Naive thymus-derived CD8-positive, alpha-beta T cell (primary cell): ENCODE results near the gene CELF5. TPM values are rescaled to one million over a fixed set of nuclear protein-coding genes. Genes with fewer than 3 reads are reported as not detected.

Source experiments
- ATAC-seq, 2 donors: fragments of 150-1000 bp; cut with Tn5 transposase in 1 of 2; sonication (Bioruptor Pico), chemical (Tn5 transposase) in 1 of 2; 1 replicate in 1 of 2; 2 replicates in 1 of 2; pipeline ENCODE4 v1.10.0; 2021; ENCODE audit warnings: mild to moderate bottlenecking in 2 of 2, moderate library complexity in 2 of 2
- POLR2A ChIA-PET: fragments of 350-600 bp; sonication (Branson Sonifier 250); formaldehyde crosslinking; loops from one replicate; lab custom pipeline; 2021; ENCODE audit warnings: antibody characterized with exemption; lab: Charles Lee
- DNase-seq, 10 donors: peaks; one replicate each; pipeline versions ENCODE4 v3.0.0 to v3.0.0-alpha.2; 2020 to 2022
- H3K27ac Mint-ChIP-seq, 10 donors: one replicate each; pipeline ENCODE4 v1.8.0; 2020 to 2022; ENCODE audit warnings: mild to moderate bottlenecking in 10 of 10, mixed read lengths in 10 of 10, moderate library complexity in 4 of 10, inconsistent platforms in 1 of 10
- H3K27me3 Mint-ChIP-seq, 5 donors: one replicate each; pipeline ENCODE4 v1.8.0; 2021 to 2022; ENCODE audit warnings: mixed read lengths in 5 of 5
- H3K36me3 Mint-ChIP-seq, 3 donors: one replicate each; pipeline ENCODE4 v1.8.0; 2020 to 2022; ENCODE audit warnings: mixed read lengths in 3 of 3, mild to moderate bottlenecking in 2 of 3, inconsistent platforms in 1 of 3
- H3K4me1 Mint-ChIP-seq, 4 donors: one replicate each; pipeline ENCODE4 v1.8.0; 2021 to 2022; ENCODE audit warnings: mixed read lengths in 4 of 4
- H3K4me3 Mint-ChIP-seq, 10 donors: one replicate each; pipeline ENCODE4 v1.8.0; 2020 to 2022; ENCODE audit warnings: mild to moderate bottlenecking in 10 of 10, mixed read lengths in 10 of 10, moderate library complexity in 6 of 10, inconsistent platforms in 1 of 10
- H3K9me3 Mint-ChIP-seq, 9 donors: one replicate each; pipeline ENCODE4 v1.8.0; 2020 to 2022; ENCODE audit warnings: mixed read lengths in 9 of 9, mild to moderate bottlenecking in 3 of 9, inconsistent platforms in 1 of 9, moderate library complexity in 1 of 9
- polyA plus RNA-seq, 3 donors: library from polyadenylated mRNA; unstranded; fragments of 300-500 nt; fragmentation: Illumina TruSeq; gene quantifications; one replicate each; pipeline ENCODE4 v1.2.3, GENCODE V29; 2021
- total RNA-seq, 8 experiments: library from RNA in 2 of 8; stranded (reverse) in 2 of 8; gene quantifications; one replicate each; pipeline ENCODE4 v1.2.3 and lab custom pipeline; 2021 to 2026

CELF5 gene
- total RNA-seq (under 1 TPM; 0.23 to 0.41 TPM), polyA plus RNA-seq (not detected), total RNA-seq (lab: John Stamatoyannopoulos, UW) (0 to 0.89 (median 0.17) reads per million in 6 experiments)

DNA sequence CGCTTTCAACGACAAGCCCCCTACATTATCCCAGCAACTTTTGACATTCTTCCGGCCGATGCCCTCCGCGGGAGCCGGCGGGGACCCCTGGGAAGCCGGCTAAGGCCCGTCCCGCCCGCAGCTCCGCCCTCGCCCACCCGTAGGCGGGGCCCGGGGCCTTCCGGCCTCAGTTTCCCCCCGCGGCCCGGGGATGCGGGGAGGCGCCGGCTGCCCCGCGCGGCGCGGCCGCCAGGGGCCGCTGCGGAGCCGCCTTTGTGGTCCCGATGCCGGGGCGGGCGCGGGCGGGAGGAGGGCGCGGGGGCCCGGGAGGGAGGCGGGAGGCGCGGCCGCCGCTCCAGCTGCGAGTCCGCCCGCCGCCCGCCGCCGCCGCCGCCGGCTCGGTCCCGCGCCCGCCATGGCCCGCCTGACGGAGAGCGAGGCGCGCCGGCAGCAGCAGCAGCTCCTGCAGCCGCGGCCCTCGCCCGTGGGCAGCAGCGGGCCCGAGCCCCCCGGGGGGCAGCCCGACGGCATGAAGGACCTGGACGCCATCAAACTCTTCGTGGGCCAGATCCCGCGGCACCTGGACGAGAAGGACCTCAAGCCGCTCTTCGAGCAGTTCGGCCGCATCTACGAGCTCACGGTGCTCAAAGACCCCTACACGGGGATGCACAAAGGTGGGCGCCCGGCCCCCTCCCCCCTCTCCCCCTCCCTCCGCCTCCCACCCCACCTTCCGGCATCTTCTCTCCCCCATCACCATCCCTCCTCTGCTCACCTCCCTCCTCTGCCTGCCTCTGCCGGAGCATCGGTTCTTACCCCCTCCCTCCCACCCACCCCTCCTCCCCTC is at the start of gene CELF5:
CELF5 (plus strand) TSS at position 316 of the 823 bp plus-strand sequence; CDS start at position 395, 79 bp downstream.
- POLR2A ChIA-PET: interaction anchor here (1.0 kb wide), 1 partner anchor 26 kb away, joined by 3 read pairs; no protein-coding TSS in a partner anchor
- peaks cover 0 to 6% (median 1%) of the 10 kb centered on the region in 4 donors for H3K4me1 Mint-ChIP-seq
- no peak within 1 kb of the TSS for H3K27ac Mint-ChIP-seq
- H3K9me3 Mint-ChIP-seq: no peaks in the 10 kb centered on the region
- H3K4me3 Mint-ChIP-seq: peak within 1 kb of the TSS in 8 of 10 donors; percentile 22 to 57 (median 37)
- peaks cover 4 to 34% (median 20%) of the 10 kb centered on the region in 5 donors for H3K27me3 Mint-ChIP-seq
- no peaks in the 10 kb centered on the region for H3K36me3 Mint-ChIP-seq
- DNase-seq (peak; percentile 24 to 76 (median 56)), ATAC-seq (peak; percentile 79 to 85)

DNA sequence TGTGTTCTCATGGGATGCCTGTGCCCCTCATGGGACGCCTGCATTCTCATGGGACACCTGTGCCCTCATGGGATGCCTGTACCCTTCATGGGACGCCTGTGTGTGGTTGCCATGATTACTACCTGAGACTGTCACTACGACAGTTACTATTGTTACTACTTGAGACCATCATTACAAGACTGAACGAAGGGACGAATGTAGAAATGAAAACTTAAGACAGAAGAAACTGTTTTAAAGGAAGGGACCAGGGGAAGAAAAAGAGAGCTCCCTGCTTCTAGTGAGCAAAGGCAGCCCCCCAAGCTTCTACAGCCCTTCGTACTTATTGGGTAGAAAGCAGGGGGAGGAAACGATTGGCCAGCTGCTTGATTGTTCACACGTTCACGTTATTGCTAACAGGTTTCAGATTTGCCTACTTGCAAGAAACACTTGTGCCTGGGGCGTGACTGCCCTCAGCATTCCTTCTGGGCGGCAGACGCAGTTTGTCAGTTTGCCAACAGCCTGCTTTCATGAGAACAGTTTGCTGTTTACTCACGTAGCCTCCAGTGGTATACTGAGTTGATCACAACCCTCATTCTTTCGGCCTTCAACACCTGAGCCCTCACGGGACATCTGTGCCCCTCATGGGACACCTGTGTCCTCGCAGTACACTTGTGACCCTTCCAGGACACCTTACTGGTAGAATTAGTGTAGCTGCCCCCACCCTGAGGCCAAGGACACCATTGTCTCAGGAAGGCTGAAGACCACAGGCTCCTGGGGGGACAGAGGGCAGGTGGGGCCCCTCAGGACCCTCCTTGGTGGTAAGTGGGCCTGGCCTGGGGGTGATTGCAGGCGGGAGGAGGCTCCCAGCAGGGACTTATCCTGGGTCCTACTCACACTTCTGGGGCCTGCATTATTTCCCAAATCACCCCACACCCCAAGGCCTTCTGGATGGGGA is 48.4 kb upstream of the CELF5 start:
- DNase-seq: peak in 6 of 10 donors; percentile 27 to 75 (median 40)
- Mint-ChIP-seq H3K4me1 (peaks cover 13 to 45% (median 28%) of the 10 kb centered on the region in 4 donors), H3K36me3 (peaks cover 6 to 11% (median 9%) of the 10 kb centered on the region in 3 donors), H3K27ac (peak overlapping the region; percentile 80 to 99 (median 96)), H3K9me3 (no peaks in the 10 kb centered on the region), H3K4me3 (peak overlapping the region; percentile 72 to 91 (median 87)), H3K27me3 (no peaks in the 10 kb centered on the region)
- no peak for ATAC-seq
- POLR2A ChIA-PET: interaction anchor here (0.5 to 2.3 kb wide), 7 partner anchors 8 to 1585 kb away, joined by 3 to 14 read pairs (median 4); partner anchors contain the start of gene NCLN

DNA sequence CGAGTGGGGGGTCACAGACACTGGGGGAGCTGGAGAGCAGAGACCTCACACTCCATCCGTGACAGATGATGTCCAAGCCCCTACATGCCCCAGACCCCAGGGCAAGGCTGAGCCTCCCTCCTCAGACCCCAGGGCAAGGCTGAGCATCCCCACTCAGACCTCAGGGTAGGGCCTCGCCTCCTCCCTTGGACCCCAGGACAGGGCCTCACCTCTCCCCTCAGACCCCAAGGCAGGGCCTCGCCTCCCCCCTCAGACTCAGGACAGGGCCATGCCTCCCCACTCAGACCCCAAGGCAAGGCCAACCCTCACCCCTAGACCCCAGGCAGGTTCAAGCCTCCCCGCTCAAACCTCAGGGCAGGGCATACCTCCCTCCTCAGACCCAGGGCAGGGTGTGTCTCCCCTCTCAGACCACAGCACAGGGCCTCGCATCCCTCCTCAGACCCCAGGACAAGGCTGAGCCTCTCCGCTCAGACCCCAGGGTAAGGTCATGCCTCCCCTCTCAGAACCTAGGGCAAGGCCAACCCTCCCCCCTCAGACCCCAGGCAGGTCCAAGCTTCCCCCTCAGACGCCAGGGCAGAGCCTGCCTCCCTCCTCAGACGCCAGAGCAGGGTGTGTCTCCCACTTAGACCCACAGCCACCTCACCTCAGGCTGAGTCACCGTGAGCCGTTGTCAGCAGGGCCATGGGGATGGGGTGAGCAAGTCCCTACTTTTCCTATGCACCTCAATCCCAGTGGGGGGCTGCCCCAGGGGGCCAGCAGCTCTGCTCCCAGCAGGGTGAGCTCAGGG is 47.6 kb upstream of the CELF5 start:
- Mint-ChIP-seq H3K4me1 (peaks cover 12 to 40% (median 27%) of the 10 kb centered on the region in 4 donors), H3K27ac (peak overlapping the region; percentile 80 to 99 (median 96)), H3K27me3 (no peaks in the 10 kb centered on the region), H3K36me3 (peaks cover 6 to 18% (median 12%) of the 10 kb centered on the region in 3 donors), H3K9me3 (no peaks in the 10 kb centered on the region), H3K4me3 (peak overlapping the region; percentile 72 to 91 (median 87))
- ATAC-seq: peak; percentile 45 to 56
- POLR2A ChIA-PET: interaction anchor here (0.5 to 2.3 kb wide), 7 partner anchors 9 to 116 kb away, joined by 3 to 14 read pairs (median 4); partner anchors contain the start of gene NCLN
- peak in 7 of 10 donors; percentile 41 to 82 (median 53) for DNase-seq

DNA sequence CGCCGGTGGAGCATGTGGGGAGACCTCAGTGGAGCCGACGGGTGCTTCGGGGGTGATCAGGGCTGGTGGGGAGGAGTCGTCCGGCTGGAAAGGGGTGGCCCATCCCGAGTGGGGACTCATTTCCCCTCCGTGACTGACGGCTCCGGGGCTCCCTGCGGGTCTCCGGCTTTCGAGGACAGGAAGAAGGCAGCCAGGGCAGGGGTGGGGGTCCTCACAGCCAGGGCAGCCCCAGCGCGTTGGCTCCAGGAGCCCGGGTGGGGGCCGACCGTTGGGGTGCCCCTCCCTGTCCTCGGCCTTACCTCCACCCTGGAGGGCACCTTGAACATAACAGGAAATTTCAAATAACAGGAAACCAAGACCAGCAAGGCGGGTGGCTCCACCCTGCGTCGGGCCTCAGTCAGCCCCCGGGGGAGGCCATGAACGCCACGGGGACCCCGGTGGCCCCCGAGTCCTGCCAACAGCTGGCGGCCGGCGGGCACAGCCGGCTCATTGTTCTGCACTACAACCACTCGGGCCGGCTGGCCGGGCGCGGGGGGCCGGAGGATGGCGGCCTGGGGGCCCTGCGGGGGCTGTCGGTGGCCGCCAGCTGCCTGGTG is 46.0 kb upstream of the CELF5 start, which contains the start of gene S1PR4:
S1PR4 (plus strand) TSS at position 393 of the 596 bp plus-strand sequence; CDS start at position 417, 24 bp downstream.
- Mint-ChIP-seq H3K9me3 (no peaks in the 10 kb centered on the region), H3K27me3 (no peaks in the 10 kb centered on the region), H3K4me1 (peaks cover 12 to 42% (median 31%) of the 10 kb centered on the region in 4 donors)

DNA sequence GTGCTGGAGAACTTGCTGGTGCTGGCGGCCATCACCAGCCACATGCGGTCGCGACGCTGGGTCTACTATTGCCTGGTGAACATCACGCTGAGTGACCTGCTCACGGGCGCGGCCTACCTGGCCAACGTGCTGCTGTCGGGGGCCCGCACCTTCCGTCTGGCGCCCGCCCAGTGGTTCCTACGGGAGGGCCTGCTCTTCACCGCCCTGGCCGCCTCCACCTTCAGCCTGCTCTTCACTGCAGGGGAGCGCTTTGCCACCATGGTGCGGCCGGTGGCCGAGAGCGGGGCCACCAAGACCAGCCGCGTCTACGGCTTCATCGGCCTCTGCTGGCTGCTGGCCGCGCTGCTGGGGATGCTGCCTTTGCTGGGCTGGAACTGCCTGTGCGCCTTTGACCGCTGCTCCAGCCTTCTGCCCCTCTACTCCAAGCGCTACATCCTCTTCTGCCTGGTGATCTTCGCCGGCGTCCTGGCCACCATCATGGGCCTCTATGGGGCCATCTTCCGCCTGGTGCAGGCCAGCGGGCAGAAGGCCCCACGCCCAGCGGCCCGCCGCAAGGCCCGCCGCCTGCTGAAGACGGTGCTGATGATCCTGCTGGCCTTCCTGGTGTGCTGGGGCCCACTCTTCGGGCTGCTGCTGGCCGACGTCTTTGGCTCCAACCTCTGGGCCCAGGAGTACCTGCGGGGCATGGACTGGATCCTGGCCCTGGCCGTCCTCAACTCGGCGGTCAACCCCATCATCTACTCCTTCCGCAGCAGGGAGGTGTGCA is 45.3 kb upstream of the CELF5 start:
- Mint-ChIP-seq H3K27ac (peak overlapping the region; percentile 84 to 99 (median 94)), H3K9me3 (no peaks in the 10 kb centered on the region), H3K4me1 (peaks cover 16 to 49% (median 37%) of the 10 kb centered on the region in 4 donors), H3K27me3 (no peaks in the 10 kb centered on the region), H3K36me3 (peaks cover 6 to 37% (median 12%) of the 10 kb centered on the region in 3 donors), H3K4me3 (peak overlapping the region; percentile 95 to 100 (median 98))
- DNase-seq (peak in 1 of 10 donors; percentile 66), ATAC-seq (peak; percentile 24 to 32)
- POLR2A ChIA-PET: interaction anchor here (0.6 to 3.5 kb wide), 12 partner anchors 9 to 1061 kb away, joined by 3 to 21 read pairs (median 3); partner anchors contain the start of genes DOHH, MRPL54 and TLE5

More for the DNA sequence above, 46.0 kb upstream of the CELF5 start, which contains the start of gene S1PR4:
- Mint-ChIP-seq H3K27ac (peak within 1 kb of the TSS; percentile 84 to 99 (median 94)), H3K36me3 (peaks cover 6 to 30% (median 12%) of the 10 kb centered on the region in 3 donors), H3K4me3 (peak within 1 kb of the TSS; percentile 95 to 100 (median 98))
- DNase-seq (peak; percentile 50 to 84 (median 72)), ATAC-seq (peak; percentile 76 to 84)
- POLR2A ChIA-PET: interaction anchor here (0.6 to 3.5 kb wide), 9 partner anchors 97 to 940 kb away, joined by 3 to 21 read pairs (median 3); partner anchors contain the start of genes DOHH, MRPL54 and TLE5

DNA sequence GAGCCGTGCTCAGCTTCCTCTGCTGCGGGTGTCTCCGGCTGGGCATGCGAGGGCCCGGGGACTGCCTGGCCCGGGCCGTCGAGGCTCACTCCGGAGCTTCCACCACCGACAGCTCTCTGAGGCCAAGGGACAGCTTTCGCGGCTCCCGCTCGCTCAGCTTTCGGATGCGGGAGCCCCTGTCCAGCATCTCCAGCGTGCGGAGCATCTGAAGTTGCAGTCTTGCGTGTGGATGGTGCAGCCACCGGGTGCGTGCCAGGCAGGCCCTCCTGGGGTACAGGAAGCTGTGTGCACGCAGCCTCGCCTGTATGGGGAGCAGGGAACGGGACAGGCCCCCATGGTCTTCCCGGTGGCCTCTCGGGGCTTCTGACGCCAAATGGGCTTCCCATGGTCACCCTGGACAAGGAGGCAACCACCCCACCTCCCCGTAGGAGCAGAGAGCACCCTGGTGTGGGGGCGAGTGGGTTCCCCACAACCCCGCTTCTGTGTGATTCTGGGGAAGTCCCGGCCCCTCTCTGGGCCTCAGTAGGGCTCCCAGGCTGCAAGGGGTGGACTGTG is 44.6 kb upstream of the CELF5 start:
- DNase-seq (peak in 3 of 10 donors; percentile 13 to 63 (median 27)), ATAC-seq (no peak)
- Mint-ChIP-seq H3K4me1 (peaks cover 22 to 55% (median 44%) of the 10 kb centered on the region in 4 donors), H3K27me3 (no peaks in the 10 kb centered on the region), H3K9me3 (no peaks in the 10 kb centered on the region), H3K36me3 (peaks cover 6 to 43% (median 12%) of the 10 kb centered on the region in 3 donors), H3K4me3 (peak overlapping the region; percentile 95 to 100 (median 98)), H3K27ac (peak overlapping the region; percentile 92 to 99 (median 95))
- POLR2A ChIA-PET: interaction anchor here (0.6 to 3.5 kb wide), 6 partner anchors 9 to 1060 kb away, joined by 3 to 21 read pairs (median 10); partner anchors contain the start of gene TLE5

DNA sequence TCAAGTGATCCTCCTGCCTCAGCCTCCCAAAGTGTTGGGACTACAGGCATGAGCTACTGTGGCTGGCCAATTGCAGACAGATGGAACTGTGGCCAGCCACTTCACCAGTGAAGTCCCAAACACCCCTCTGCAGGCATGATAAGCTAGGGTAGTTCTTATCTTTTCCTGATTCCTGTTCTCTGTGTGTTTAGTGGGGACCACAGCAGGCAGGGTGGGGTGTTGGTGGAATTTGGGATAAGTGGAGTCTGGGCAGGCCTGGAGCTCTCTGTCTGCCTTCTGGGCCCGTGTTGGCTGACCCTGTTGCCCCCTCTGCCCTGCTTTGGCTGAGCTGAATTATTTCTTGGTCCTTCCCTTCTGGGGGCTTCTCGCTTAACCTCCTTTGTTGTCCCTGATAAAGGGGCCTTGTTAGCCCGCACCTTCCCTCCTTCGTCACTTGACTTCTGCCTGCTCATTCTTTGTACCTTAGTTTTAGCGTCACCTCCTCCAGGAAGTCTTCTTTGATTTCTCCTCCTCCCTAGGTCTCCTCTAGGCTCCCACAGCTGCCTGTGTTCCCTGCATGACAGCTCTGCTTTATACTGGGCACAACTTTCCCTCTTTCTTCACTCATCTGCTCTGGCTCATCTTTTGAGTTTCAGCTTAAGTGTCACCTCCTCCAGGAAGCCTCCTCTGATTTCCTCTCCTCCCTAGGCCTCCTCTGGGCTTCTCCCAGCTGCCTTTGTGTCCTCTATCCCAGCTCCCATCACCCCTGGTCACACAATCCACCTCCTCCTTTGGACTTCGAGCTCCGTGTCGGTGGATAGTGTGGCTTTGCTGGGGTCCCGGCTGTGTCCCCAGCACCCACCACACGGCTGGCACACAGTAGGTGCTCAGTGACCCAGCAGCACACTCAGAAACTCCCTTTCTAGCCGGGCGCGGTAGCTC is 40.5 kb upstream of the CELF5 start:
- Mint-ChIP-seq H3K4me3 (peak overlapping the region; percentile 84 to 98 (median 94)), H3K4me1 (peaks cover 23 to 69% (median 56%) of the 10 kb centered on the region in 4 donors), H3K27ac (peak overlapping the region; percentile 34 to 98 (median 93)), H3K9me3 (no peaks in the 10 kb centered on the region), H3K27me3 (no peaks in the 10 kb centered on the region), H3K36me3 (peaks cover 6 to 47% (median 12%) of the 10 kb centered on the region in 3 donors)
- no peak for DNase-seq
- no peak for ATAC-seq
- POLR2A ChIA-PET: interaction anchor here (0.5 to 2.5 kb wide), 14 partner anchors 10 to 237 kb away, joined by 3 to 11 read pairs (median 4); no protein-coding TSS in a partner anchor

DNA sequence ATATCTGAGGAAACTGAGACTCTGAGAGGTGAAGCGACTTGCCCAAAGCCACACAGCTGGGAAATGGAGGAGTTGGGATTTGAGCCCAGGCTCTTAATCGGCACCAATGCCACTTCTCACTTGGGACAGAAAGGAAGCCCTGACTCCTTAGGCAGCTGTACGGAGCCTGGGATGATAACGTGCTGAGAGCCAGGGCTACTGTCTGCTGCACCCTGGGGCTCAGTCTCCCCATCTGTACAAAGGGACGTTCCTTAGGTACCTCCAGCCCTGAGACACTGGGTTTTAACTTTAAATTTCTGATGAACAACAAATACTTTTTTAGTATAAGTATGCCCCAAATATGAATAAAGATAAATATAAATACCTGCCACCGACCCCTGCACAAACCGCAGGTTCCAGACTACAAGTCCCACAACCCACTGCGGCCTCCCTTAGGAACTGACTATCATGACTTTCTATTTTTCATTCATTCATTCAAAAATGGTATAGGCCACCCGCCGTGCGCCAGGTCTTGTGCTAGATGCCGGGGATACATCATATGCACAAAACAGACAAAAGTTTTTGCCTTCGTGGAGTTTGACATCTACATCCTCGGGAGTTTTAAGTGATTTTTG is 39.5 kb upstream of the CELF5 start:
- peak overlapping the region; percentile 51 to 99 (median 93) for H3K27ac Mint-ChIP-seq
- peak overlapping the region; percentile 84 to 98 (median 94) for H3K4me3 Mint-ChIP-seq
- H3K36me3 Mint-ChIP-seq: peaks cover 6 to 47% (median 12%) of the 10 kb centered on the region in 3 donors
- no peaks in the 10 kb centered on the region for H3K9me3 Mint-ChIP-seq
- DNase-seq (peak in 4 of 10 donors; percentile 51 to 83 (median 62)), ATAC-seq (peak; percentile 41 to 54)
- peaks cover 23 to 75% (median 60%) of the 10 kb centered on the region in 4 donors for H3K4me1 Mint-ChIP-seq
- POLR2A ChIA-PET: interaction anchor here (0.7 to 2.5 kb wide), 10 partner anchors 8 to 343 kb away, joined by 3 to 11 read pairs (median 4); no protein-coding TSS in a partner anchor
- H3K27me3 Mint-ChIP-seq: no peaks in the 10 kb centered on the region
